NT2/D1 (cell line): ENCODE results near the gene SAP130.

ENCODE experiments used
- SUZ12 ChIP-seq: IDR thresholded peaks from 2 replicates; pipeline ENCODE4 v1.6.1; 2011; ENCODE audit not compliant: insufficient read length, insufficient read depth; ENCODE audit errors: extremely low read depth
- YY1 ChIP-seq: IDR thresholded peaks from 2 replicates; pipeline ENCODE4 v1.6.1; 2011; ENCODE audit not compliant: insufficient read length, insufficient read depth
- ZNF274 ChIP-seq: IDR thresholded peaks from 2 replicates; pipeline ENCODE4 v1.6.1; 2011; ENCODE audit warnings: mild to moderate bottlenecking, low read depth, low read length

DNA sequence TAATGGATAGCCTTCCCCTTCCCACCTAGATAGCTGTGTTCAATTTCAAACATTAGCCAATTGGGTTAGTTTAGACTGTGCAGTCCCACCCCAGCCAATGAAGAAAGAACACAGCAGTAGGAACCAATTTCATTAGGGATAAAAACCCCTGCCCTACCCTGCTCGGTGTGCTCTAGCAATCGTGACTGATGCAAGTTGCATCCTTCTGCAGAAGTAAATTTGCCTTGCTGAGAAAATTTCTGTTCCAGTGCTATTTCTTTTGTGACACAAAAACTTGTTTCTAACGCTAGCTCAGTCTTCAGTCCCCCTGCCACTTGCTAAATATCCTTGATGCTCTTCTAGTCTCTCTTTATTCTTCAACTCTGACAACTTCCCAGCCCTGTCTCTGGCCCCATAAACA lies 15.2 kb upstream of the SAP130 start:
- no peak for TF ChIP-seq ZNF274
- TF ChIP-seq YY1, result no peak
- no peak for TF ChIP-seq SUZ12
